ENCODE data around the gene SOX14. TPM values are rescaled to one million over a fixed set of nuclear protein-coding genes. Genes with fewer than 3 reads are reported as not detected.

The SOX14 gene
- polyA plus RNA-seq, 1 of the 3 experiments (the other 2 are of a cell fraction) = not detected

GRCh38 chr3:137803215-137803614 is 39.1 kb downstream of the SOX14 start:
- Histone ChIP-seq H3K79me2 (ENCODE audit: insufficient read depth) (no peaks in the 10 kb centered on the region), H3K36me3 (replicated peaks in 1 of 2; ENCODE audit: control insufficient read depth in 1 of 2, insufficient read depth in 2 of 2, low read length in 1 of 2) (no peaks in the 10 kb centered on the region), H3K4me2 (no peak overlapping the region), H4K20me1 (ENCODE audit: insufficient read depth) (no peaks in the 10 kb centered on the region), H3K9me2 (no peaks in the 10 kb centered on the region), H2AFZ (ENCODE audit: low read depth) (no peak overlapping the region), H3K4me3 (ENCODE audit: low read depth in 2 of 2, low read length in 1 of 2) (no peak overlapping the region), H3K27ac (ENCODE audit: low read depth in 2 of 2, low read length in 1 of 2) (no peak overlapping the region), H3F3A (replicated peaks; ENCODE audit: insufficient read depth) (no peaks in the 10 kb centered on the region), H3K27me3 (ENCODE audit: insufficient read depth) (no peaks in the 10 kb centered on the region), H3K9ac (no peak overlapping the region), H3K4me1 (ENCODE audit: control insufficient read depth in 1 of 2, insufficient read depth in 2 of 2, low read depth in 1 of 2, low read length in 1 of 2) (no peaks in the 10 kb centered on the region), H3K9me3 (no peaks in the 10 kb centered on the region)
- ChIA-PET CTCF (interaction anchor here (0.8 kb wide), 1 partner anchor 10 kb away, joined by 3 read pairs; no protein-coding TSS in a partner anchor), POLR2A (no interaction called here)
- no peak for DNase-seq
- WGBS (ENCODE audit: low lambda C conversion rate) = 4% methylated on average over 1 of the region's 1 CpG
- TF ChIP-seq FOSL2 (IDR thresholded peaks at IDR 0.05; ENCODE audit: borderline replicate concordance, low read depth) = no peak
- TF ChIP-seq MAX (IDR thresholded peaks at IDR 0.05; ENCODE audit: low read depth) = no peak
- TF ChIP-seq MXI1 (IDR thresholded peaks at IDR 0.05; ENCODE audit: low read depth, low read length) = no peak
- TF ChIP-seq POLR2AphosphoS5 (IDR thresholded peaks at IDR 0.05; ENCODE audit: low read depth, low read length) = no peak
- no peak for TF ChIP-seq TEAD4 (IDR thresholded peaks at IDR 0.05; ENCODE audit: borderline replicate concordance, insufficient read depth)
- no peak for TF ChIP-seq REST (IDR thresholded peaks at IDR 0.05; ENCODE audit: low read depth, low read length)
- TF ChIP-seq RFX5 (IDR thresholded peaks at IDR 0.05; ENCODE audit: low read length) = no peak
- no peak for TF ChIP-seq NFIC (IDR thresholded peaks at IDR 0.05; ENCODE audit: borderline replicate concordance)
- TF ChIP-seq SIN3A (IDR thresholded peaks at IDR 0.05; ENCODE audit: borderline replicate concordance, low read depth, low read length) = no peak
- TF ChIP-seq RAD21 (IDR thresholded peaks at IDR 0.05; ENCODE audit: low read length) = no peak

GRCh38 chr3:137807998-137808397 is 43.9 kb downstream of the SOX14 start:
- CTCF ChIA-PET = interaction anchor here (1.6 kb wide), 1 partner anchor 698 kb away, joined by 4 read pairs; no protein-coding TSS in a partner anchor
- H3K4me2 ChIP-seq = no peak overlapping the region

More at GRCh38 chr3:137807998-137808397, 43.9 kb downstream of the SOX14 start:
- Histone ChIP-seq H3K4me3 (ENCODE audit: low read depth in 2 of 2, low read length in 1 of 2) (no peak overlapping the region), H3K79me2 (ENCODE audit: insufficient read depth) (no peaks in the 10 kb centered on the region), H3K9ac (no peak overlapping the region), H3F3A (replicated peaks; ENCODE audit: insufficient read depth) (no peaks in the 10 kb centered on the region), H3K4me1 (ENCODE audit: control insufficient read depth in 1 of 2, insufficient read depth in 2 of 2, low read depth in 1 of 2, low read length in 1 of 2) (no peaks in the 10 kb centered on the region), H3K9me3 (no peaks in the 10 kb centered on the region), H3K27ac (ENCODE audit: low read depth in 2 of 2, low read length in 1 of 2) (no peak overlapping the region), H3K36me3 (replicated peaks in 1 of 2; ENCODE audit: control insufficient read depth in 1 of 2, insufficient read depth in 2 of 2, low read length in 1 of 2) (no peaks in the 10 kb centered on the region), H3K27me3 (ENCODE audit: insufficient read depth) (no peaks in the 10 kb centered on the region), H4K20me1 (ENCODE audit: insufficient read depth) (no peaks in the 10 kb centered on the region), H3K9me2 (no peaks in the 10 kb centered on the region), H2AFZ (ENCODE audit: low read depth) (no peak overlapping the region)
- DNase-seq = no peak
- POLR2A ChIA-PET = no interaction called here
- WGBS (ENCODE audit: low lambda C conversion rate) = 46% methylated on average over 8 of the region's 9 CpGs
- no peak for TF ChIP-seq MEF2A (IDR thresholded peaks at IDR 0.05; ENCODE audit: borderline replicate concordance, low read depth)
- no peak for TF ChIP-seq USF1 (IDR thresholded peaks at IDR 0.05; ENCODE audit: borderline replicate concordance, low read depth)
- TF ChIP-seq FOSL2 (IDR thresholded peaks at IDR 0.05; ENCODE audit: borderline replicate concordance, low read depth) = no peak
- no peak for TF ChIP-seq EZH2phosphoT487 (IDR thresholded peaks at IDR 0.05; ENCODE audit: borderline replicate concordance, low read depth)
- no peak for TF ChIP-seq ZBTB33 (IDR thresholded peaks at IDR 0.05; ENCODE audit: borderline replicate concordance, low read depth)
- TF ChIP-seq TEAD4 (IDR thresholded peaks at IDR 0.05; ENCODE audit: borderline replicate concordance, insufficient read depth) = no peak
- no peak for TF ChIP-seq ELF1 (IDR thresholded peaks at IDR 0.05)
- no peak for TF ChIP-seq SMC3 (IDR thresholded peaks at IDR 0.05; ENCODE audit: low read depth, low read length)
- no peak for TF ChIP-seq POLR2AphosphoS5 (IDR thresholded peaks at IDR 0.05; ENCODE audit: low read depth, low read length)
- TF ChIP-seq JUND (IDR thresholded peaks at IDR 0.05) = no peak
- TF ChIP-seq NFIC (IDR thresholded peaks at IDR 0.05; ENCODE audit: borderline replicate concordance) = no peak
- no peak for TF ChIP-seq IRF3 (IDR thresholded peaks at IDR 0.05; ENCODE audit: low read depth, low read length)
- no peak for TF ChIP-seq FOXJ3 (CRISPR knock-in tag; IDR thresholded peaks at IDR 0.05)

Measured in SK-N-SH (cell line).